ENCODE results near the gene ATP6AP1. TPM values are rescaled to one million over a fixed set of nuclear protein-coding genes. Genes with fewer than 3 reads are reported as not detected.
A peak's percentile ranks its signal among the peaks of the same experiment; 100 is the strongest.

The ATP6AP1 gene
- total and polyA plus RNA-seq, 10 of the 15 experiments (the other 5 are each of a cell fraction or from before 2014, with no cell fraction given) = 4.5 to 56.4 (median 32.0) TPM

DNA sequence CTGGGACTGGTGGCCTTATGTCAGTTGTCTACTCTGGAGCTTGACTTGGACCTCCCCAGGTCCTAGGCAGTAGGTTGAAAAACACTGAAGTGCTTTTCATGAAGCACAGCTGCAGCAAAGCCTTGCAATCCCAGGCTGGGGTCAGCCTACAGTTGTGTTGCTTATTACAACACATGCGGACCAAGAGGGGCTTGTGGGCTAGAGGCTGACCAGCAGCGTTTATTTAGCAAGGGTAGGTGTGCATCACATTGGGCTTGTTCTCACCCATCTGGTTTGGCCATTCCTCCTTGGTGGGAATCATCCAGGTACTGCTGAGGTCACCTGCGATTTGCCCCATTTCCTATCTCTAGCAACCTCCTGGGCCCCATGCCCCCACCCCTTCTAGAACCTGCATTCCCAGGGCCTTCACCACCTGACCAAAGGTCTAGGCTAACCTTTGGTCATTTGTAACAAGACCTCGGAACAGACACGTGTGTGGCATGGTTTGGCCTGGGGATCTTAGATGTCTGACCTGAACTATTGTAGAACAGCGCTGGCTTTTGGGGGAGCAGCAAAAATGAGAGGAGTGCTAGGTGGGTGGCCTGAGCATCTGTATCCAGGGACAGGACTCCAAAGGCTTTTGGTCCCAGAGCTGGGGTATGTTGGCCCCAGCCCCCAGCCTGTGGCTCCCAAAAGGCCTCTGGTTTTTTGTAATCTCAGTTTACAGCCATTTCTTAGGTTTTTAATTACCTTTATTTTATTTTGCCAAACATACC is 27.3 kb upstream of the ATP6AP1 start (continued):
- TF ChIP-seq, protein P1, sequence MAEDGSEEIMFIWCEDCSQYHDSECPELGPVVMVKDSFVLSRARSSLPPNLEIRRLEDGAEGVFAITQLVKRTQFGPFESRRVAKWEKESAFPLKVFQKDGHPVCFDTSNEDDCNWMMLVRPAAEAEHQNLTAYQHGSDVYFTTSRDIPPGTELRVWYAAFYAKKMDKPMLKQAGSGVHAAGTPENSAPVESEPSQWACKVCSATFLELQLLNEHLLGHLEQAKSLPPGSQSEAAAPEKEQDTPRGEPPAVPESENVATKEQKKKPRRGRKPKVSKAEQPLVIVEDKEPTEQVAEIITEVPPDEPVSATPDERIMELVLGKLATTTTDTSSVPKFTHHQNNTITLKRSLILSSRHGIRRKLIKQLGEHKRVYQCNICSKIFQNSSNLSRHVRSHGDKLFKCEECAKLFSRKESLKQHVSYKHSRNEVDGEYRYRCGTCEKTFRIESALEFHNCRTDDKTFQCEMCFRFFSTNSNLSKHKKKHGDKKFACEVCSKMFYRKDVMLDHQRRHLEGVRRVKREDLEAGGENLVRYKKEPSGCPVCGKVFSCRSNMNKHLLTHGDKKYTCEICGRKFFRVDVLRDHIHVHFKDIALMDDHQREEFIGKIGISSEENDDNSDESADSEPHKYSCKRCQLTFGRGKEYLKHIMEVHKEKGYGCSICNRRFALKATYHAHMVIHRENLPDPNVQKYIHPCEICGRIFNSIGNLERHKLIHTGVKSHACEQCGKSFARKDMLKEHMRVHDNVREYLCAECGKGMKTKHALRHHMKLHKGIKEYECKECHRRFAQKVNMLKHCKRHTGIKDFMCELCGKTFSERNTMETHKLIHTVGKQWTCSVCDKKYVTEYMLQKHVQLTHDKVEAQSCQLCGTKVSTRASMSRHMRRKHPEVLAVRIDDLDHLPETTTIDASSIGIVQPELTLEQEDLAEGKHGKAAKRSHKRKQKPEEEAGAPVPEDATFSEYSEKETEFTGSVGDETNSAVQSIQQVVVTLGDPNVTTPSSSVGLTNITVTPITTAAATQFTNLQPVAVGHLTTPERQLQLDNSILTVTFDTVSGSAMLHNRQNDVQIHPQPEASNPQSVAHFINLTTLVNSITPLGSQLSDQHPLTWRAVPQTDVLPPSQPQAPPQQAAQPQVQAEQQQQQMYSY (CRISPR knock-in tag; IDR thresholded peaks at IDR 0.05) = no peak
- TF ChIP-seq PML (IDR thresholded peaks at IDR 0.05; ENCODE audit: low read length) = peak; percentile 53; the same call in 1 of the 2 replicates
- TF ChIP-seq PAX5 (IDR thresholded peaks at IDR 0.05; ENCODE audit: borderline replicate concordance, low read depth, low read length) = peak; percentile 70; the same call in 1 of the 2 replicates
- TF ChIP-seq, protein P2, sequence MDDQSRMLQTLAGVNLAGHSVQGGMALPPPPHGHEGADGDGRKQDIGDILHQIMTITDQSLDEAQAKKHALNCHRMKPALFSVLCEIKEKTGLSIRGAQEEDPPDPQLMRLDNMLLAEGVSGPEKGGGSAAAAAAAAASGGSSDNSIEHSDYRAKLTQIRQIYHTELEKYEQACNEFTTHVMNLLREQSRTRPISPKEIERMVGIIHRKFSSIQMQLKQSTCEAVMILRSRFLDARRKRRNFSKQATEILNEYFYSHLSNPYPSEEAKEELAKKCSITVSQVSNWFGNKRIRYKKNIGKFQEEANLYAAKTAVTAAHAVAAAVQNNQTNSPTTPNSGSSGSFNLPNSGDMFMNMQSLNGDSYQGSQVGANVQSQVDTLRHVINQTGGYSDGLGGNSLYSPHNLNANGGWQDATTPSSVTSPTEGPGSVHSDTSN (IDR thresholded peaks at IDR 0.05; ENCODE audit: insufficient replicate concordance, low read depth, low read length) = no peak
- peak; percentile 28; the same call in 2 of the 3 replicates for TF ChIP-seq POU2F2 (IDR thresholded peaks at IDR 0.05; ENCODE audit: borderline replicate concordance, low read depth, low read length)
- TF ChIP-seq HDAC6 (IDR thresholded peaks at IDR 0.05; ENCODE audit: unreplicated experiment) = peak; percentile 71
- no peak for TF ChIP-seq STAT3 (IDR thresholded peaks at IDR 0.05; ENCODE audit: low read depth, low read length)
- TF ChIP-seq IKZF1 (conservative IDR thresholded peaks at IDR 0.05) = no peak
- 0 out of 2 replicates have a peak, but pooled peaks have one; percentile 11 for TF ChIP-seq RUNX3 (IDR thresholded peaks at IDR 0.05; ENCODE audit: low read length)
- TF ChIP-seq, protein P3, sequence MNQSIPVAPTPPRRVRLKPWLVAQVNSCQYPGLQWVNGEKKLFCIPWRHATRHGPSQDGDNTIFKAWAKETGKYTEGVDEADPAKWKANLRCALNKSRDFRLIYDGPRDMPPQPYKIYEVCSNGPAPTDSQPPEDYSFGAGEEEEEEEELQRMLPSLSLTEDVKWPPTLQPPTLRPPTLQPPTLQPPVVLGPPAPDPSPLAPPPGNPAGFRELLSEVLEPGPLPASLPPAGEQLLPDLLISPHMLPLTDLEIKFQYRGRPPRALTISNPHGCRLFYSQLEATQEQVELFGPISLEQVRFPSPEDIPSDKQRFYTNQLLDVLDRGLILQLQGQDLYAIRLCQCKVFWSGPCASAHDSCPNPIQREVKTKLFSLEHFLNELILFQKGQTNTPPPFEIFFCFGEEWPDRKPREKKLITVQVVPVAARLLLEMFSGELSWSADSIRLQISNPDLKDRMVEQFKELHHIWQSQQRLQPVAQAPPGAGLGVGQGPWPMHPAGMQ (IDR thresholded peaks at IDR 0.05; ENCODE audit: borderline replicate concordance) = no peak
- peak; percentile 96 for TF ChIP-seq POLR2AphosphoS5 (IDR thresholded peaks at IDR 0.05; ENCODE audit: low read length)
- TF ChIP-seq BMI1 (IDR thresholded peaks at IDR 0.05; ENCODE audit: borderline replicate concordance) = 0 out of 2 replicates have a peak, but pooled peaks have one; percentile 41
- TF ChIP-seq BACH1 (IDR thresholded peaks at IDR 0.05; ENCODE audit: borderline replicate concordance) = peak; percentile 87
- TF ChIP-seq, protein P4, sequence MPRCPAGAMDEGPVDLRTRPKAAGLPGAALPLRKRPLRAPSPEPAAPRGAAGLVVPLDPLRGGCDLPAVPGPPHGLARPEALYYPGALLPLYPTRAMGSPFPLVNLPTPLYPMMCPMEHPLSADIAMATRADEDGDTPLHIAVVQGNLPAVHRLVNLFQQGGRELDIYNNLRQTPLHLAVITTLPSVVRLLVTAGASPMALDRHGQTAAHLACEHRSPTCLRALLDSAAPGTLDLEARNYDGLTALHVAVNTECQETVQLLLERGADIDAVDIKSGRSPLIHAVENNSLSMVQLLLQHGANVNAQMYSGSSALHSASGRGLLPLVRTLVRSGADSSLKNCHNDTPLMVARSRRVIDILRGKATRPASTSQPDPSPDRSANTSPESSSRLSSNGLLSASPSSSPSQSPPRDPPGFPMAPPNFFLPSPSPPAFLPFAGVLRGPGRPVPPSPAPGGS (IDR thresholded peaks at IDR 0.05; ENCODE audit: borderline replicate concordance, insufficient read depth, low read depth, low read length, poor library complexity, severe bottlenecking) = peak; percentile 21
- TF ChIP-seq NR2C2 (IDR thresholded peaks at IDR 0.05; ENCODE audit: borderline replicate concordance, control insufficient read depth, insufficient read length, low read depth) = no peak

All from GM12878 (cell line).